HG02678 (cell line): ENCODE data around the gene SLCO4A1.

Experiments
- ATAC-seq: cut with Tn5 transposase; IDR thresholded peaks from one replicate; pipeline ENCODE4 v1.9.1; 2021; ENCODE audit warnings: mild to moderate bottlenecking, moderate library complexity; ENCODE audit not compliant: unreplicated experiment

SLCO4A1 gene

DNA sequence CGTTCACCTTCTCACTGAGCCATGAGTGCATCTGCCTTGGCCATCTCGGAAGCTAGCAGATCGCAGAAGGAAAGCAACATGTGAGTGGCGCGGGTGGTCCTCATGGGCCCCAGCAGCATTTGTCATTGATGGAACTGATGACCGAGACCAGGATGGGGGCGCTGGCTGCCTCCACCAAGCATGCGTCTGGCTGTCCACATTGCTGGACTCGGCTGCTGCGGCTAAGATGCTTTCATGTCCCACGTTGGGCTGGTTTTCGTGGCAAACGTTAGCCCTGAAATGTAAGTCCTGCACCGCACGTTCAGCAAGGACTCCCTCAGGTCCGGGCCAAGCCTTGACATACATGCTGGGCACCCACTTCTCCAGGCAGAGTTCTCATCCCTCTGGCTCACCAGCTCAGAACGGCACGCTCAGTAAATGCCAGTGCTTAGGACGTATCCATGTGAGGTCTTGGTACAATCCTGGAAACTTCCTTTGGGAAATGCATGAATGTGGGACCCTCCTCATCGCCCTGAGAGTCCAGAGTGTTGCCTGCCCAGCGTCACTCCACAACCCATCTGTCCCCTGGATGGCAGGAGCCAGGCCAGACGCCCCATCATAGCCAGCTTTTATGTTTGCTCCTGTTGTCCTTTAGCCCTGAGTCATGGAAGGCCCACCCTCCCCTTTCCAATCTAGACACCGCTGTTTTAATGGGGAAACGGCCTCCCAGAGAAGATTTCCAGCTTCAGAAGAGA, 8.4 kb downstream of the SLCO4A1 start:
- no peak for ATAC-seq

DNA sequence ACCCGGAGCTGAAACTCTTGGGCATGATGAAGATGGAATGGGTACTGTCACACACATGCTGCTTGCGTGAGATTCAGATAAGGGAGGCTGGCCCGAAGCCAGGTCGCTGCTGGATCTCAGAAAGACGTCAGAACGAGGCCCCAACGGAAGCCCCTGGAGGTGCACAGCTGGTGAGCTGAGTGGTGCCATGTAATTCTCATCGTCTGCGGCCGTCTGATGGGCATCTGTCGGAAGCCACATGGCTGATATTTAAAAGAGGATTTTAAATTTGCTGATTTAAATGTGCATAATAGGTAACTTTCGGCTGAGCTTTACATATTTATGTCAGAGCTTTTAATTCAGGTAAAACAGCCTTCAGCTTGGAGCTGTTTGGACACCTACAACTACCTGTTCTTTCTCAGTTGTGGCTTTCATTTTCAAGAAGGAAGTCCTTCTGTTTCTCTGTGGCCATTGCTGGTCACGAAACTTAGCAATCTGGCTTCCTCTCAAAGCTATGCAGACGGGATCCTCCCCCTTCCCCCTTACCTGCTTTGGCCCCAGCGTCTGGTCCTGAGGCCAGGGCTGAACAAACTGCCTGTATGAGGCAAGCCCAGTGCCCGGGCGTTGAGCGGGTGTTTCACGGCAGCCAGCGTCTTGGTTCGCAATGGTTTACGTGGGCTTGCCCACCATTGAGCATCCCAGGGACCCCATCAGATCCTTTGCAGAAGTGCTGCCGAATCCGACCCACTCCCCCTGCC, 9.2 kb downstream of the SLCO4A1 start:
- ATAC-seq, result peak; percentile 52

DNA sequence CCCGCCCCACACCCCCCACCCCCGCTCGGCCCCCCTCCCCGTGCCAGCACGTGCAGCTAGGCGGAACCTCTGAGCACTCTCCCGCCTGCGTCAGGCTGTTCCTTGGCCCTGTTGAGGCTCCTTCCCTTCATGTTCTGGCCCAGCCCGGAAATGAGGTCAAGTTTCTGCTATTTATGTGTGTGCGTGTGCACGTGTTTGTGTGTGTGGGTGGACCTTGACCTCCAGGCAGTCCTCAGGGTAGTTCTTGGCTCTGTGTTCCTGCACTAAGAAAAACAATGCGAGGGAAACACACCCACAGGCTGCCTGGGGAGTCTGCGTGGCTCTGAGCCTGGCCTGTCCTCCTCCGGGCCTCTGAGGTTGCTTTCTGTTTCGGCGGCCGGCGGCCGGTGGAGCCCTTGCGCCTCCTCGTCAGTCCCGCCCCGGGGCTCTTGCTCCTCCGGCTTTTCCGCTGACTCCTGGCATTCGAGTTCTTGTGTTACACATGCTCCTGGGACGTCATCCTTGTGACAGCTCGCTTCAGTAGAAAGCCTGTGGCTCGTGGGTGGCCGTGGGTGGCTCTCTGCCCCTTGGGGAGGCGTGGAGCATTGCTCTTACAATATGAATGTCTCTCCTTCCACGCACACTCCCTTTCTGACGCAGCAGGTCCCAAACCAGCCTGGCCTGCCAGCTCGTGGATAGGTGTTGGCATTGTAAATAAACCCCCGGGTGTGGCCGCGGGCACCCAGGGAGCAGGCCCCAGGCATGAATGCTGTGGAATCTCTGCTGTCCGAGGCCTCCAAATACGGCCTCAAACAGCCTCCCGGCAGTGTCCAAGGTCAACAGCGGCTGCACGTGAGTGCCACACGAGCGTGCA, 10.0 kb downstream of the SLCO4A1 start:
- peak; percentile 68 for ATAC-seq

DNA sequence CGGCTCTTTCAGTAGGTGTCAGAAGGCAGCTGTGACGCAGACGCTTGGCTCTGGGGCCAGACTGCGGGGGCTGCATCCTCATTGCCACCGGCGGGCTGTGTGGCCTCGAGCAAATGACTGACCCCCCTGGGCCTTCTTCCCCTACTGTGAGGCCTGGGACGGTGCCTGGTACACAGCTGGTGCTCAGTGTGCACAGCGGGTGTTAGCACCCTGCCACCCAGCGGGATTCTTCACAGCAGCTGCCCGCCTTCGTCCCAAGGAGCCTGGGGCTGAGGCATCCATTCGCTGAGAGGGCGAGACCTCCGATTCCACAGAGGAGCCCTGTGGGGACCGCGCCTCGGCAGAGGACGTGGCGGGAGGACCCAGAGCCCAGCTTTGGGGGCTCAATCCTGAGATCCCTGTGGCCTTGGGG, 10.6 kb downstream of the SLCO4A1 start:
- ATAC-seq, result no peak

DNA sequence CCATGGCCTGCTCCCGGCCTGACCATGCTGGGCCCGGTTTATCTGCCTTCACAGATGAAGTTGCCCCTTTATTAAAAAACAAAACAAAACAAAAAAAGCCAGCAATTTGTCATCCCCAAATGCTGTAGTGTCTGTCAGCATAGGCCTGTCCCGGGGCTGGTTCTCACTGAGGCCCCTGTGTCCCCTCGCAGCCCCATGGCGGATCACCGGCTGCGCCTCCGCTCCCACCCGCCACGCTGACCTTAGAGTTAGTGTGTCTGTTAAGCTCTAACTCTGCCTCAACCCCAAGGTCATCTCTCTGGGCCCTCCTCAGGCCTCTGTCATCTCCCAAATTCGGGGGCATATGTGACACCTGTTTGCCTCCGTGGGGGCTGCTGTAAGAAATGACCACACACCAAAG, 11.1 kb downstream of the SLCO4A1 start:
- no peak for ATAC-seq

DNA sequence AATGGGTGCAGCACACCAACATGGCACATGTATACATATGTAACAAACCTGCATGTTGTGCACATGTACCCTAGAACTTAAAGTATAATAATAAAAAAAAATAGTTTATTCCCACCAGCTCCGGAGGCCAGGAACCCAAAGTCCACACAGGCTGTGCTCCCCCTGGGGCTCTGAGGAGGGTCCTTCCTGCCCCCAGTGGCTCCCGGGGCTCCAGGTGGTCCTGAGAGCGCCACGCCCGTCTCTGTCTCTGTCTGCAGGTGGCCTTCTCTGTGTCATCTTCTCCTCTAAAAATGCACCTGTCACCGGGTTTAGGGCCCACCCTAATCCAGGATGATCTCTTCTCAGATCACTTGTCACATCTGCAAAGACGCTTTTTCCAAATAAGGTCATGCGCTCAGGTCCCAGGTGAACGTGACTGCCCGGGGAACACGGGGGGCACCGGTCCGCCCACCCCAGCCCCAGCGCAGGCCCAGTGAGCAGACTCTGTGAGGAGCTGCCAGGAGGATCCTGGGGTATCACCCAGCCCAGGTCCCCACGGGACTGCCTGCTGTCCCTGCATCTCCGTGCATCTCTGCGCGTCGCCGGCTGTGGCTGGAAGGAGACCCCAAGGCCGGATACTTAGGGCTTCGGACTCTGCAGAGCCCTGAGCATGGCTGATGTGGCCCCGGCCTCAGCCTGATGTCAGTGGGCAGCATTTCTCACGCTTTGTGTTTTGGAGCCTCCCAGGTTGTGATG, 11.8 kb downstream of the SLCO4A1 start:
- ATAC-seq, result no peak

DNA sequence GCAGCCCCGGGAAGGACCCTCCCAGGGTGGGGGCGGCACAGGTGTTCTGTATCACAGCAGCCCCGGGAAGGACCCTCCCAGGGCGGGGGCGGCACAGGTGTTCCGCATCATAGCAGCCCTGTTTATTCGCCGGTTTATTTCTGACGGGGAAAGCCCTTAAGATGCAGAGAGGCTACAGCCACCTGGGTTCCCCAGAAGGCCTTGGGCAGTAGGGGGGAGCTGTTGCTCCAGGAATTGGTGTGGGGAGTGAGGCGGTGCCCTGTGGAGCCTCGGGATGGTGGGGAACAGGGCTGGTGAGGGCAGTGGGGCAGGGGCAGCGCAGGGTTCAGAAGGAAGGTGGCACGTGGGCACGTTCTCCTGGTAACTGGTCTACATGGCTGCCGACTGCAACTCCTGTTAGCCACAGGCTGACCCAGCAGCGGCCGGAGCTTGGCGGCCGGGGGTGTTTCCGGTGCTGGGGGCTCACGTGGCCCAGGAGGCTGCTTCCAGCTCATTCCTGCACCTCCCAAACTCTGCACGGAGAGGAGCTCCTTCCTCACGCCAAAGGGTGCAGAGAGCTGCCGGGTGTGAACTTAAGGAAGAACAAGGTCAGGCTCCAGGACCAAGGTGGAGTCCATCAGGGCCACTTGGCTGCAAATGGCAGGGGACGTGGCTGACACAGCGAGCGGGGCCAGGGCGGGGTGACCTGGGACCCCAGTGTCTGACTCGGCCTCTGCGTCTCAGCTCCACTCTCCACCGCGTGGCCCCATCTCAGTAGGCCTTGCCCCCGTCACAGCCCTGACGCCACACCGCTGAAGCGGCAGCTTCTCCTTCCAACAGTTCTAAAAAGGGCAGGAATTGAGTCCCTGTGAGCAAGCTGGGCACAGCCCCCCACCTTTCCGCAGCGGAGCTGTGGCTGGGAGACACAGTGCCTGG, 13.2 kb downstream of the SLCO4A1 start:
- no peak for ATAC-seq

DNA sequence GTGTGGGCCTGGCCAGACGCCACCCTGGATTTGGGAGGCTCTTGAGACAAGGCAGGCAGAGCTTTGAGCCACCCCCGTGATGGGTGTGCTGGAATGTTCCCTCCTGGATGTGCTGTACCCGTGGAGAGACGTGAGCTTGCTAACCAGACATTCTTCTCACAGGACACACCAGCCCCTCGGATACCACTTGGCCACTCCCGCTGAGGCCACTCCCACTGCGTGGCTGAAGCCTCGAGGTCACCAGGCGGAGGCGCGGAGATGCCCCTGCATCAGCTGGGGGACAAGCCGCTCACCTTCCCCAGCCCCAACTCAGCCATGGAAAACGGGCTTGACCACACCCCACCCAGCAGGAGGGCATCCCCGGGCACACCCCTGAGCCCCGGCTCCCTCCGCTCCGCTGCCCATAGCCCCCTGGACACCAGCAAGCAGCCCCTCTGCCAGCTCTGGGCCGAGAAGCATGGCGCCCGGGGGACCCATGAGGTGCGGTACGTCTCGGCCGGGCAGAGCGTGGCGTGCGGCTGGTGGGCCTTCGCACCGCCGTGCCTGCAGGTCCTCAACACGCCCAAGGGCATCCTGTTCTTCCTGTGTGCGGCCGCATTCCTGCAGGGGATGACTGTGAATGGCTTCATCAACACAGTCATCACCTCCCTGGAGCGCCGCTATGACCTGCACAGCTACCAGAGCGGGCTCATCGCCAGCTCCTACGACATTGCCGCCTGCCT, 14.1 kb downstream of the SLCO4A1 start:
- no peak for ATAC-seq

DNA sequence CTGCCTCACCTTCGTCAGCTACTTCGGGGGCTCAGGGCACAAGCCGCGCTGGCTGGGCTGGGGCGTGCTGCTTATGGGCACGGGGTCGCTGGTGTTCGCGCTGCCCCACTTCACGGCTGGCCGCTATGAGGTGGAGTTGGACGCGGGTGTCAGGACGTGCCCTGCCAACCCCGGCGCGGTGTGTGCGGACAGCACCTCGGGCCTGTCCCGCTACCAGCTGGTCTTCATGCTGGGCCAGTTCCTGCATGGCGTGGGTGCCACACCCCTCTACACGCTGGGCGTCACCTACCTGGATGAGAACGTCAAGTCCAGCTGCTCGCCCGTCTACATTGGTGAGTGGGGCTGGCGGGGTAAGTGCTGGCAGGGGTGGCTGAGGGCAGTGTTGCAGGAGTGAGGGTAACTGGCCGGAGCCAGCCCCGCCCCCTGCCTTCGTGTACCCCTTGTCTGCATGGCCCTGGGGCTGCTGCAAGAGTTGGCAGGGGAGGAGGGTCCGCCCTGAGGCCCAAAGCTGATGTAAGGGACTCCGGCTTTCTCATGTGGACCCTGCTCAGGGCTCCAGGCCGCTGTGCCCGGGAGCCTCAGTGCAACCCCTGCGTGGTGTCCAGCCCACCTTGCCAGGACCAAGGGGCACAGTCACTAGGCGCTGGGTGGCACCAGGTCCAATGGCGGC, 14.8 kb downstream of the SLCO4A1 start:
- ATAC-seq, result no peak

DNA sequence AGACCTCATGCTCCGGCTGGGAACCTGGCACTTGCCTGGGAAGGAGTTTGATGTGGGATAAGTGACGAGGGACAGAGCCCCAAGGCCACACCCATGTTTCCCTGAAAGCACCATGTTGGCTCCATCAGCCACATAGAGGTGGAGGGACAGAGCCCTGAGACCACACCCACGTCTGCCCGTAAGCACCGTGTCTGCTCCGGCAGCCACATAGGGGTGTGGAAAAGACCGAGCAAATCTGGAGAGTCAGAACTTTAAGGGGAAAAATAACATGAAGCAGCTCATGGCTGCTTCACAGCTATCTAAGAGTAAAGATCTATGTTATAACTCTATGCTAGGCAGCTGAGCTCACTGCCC, 15.3 kb downstream of the SLCO4A1 start:
- ATAC-seq, result no peak

DNA sequence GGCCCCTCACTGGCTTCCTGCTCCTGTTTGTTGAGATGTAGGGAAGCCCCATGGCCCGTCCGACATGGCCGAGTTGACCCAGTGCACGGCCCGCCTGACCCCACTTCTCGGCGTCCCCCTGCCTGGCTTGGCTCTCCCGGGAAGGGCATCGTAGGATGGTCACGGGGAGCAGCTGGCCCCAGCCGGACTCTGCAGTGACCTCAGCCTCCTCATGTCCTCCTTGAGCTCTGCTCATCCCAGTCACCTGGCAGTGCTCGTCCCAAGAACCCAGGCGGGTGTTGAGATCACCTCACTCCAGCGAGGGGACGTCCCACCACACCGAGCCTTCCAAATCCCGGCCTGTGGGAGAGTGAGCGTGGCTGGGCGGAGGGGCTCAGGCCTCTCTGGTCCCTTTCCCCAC, 15.7 kb downstream of the SLCO4A1 start:
- ATAC-seq, result no peak

DNA sequence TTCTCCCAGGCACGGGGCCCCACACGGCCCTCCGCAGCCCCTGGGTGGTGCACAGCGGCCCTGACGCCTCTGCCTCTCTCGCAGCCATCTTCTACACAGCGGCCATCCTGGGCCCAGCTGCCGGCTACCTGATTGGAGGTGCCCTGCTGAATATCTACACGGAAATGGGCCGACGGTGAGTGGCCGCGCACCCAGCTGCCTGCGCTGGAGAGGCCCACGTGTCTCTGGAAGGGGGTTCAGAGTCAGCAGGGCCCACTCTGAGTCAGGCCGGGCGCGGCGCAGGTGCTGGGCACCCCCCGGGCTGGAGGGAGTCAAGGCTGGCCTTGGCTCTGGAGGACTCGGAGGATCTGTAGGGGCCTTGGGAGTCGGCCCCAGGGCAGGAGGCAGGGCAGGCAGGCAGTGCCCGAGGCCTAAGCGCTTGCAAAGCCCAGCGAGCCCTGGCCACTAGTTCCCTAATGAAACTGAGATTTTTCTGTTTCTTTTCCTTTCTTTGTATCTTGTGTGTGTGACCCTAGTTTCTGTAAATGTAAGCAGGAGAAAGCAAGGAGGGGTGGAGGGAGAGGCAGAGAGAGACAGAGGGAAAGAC, 16.4 kb downstream of the SLCO4A1 start:
- ATAC-seq, result no peak

DNA sequence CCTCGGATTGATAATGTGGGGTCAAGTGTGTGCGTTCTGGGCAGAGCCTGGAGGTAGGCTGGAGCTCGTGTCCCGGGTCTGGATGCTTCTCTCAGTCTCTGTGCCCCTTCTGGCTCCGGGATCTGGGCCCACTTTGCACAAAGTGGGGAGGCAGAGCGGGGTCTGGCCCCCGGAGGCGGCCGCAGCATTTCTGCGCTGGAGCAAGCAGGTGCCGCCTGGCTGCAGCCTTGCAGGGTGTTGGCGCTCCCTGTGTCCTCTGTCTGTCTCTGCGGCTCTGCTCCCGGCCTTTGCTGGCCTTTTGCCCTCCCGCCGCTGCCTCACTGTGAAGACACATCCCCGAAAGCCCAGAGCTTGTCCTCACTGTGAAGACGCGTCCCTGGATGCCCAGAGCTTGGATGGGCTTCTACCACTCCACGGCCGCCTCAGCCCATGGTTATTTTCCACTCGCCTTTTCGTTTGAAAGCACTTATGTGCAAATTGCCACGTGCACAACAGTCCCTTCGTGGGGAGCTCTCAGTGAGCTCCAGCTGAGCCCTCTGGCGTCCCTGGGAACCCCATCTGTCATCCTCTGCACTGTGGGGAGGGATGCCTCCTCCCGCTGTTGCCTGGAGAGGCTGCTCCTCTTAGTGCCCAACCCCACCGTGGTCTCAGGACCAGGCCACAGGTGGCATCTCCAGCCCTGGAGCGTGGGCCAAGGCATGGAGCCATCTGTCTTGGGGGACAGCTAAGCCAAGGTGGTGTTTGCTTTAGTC, 17.4 kb downstream of the SLCO4A1 start:
- no peak for ATAC-seq

DNA sequence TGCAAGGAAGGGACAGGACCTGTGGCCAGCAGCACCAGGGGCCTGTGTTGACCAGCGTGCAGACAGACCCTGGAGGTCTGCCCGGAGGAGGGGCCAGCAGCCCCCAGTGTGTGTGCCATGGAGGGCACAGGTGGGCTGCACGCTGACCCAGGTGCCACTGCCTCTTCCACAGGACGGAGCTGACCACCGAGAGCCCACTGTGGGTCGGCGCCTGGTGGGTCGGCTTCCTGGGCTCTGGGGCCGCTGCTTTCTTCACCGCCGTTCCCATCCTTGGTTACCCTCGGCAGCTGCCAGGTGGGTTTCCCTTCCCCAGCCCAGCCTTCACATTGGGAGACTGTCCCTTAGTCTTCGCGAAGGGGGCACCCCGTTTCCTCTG, 17.9 kb downstream of the SLCO4A1 start:
- no peak for ATAC-seq

DNA sequence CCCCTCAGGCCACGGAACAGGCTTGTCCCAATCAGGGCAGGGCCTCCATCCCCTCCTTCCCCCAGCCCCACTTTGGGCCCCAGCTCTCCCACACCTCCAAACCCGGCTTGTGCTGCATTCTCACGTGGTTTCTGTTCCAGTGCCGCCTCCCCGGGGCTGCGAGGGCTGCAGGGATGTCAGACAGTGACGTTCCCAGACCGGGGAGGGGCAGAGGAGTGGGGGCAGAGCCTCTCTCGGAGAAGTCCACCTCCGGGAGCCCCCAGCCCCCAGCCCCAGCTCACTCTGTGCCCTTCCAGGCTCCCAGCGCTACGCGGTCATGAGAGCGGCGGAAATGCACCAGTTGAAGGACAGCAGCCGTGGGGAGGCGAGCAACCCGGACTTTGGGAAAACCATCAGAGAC, 18.5 kb downstream of the SLCO4A1 start:
- ATAC-seq, result no peak

DNA sequence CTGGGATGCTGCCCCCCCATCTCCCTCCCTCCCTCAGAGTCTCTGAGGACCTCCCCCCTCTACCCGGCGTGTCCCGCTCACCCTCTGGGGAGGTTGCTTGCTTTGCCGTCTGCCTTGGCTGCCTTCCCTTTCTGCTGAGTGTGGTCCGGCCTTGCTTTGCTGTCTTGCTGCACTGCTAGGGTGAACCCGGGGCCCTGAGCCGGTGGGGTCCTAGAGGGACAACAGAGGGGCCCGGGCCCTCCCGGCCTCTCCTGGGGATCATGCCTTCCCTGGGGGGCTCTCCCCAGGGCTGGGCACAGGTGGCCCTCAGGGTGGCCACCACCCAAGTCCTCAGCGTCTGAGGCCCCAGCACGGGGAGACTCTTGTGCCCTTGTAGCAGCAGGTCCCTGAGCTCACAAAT, 19.3 kb downstream of the SLCO4A1 start:
- ATAC-seq, result no peak

DNA sequence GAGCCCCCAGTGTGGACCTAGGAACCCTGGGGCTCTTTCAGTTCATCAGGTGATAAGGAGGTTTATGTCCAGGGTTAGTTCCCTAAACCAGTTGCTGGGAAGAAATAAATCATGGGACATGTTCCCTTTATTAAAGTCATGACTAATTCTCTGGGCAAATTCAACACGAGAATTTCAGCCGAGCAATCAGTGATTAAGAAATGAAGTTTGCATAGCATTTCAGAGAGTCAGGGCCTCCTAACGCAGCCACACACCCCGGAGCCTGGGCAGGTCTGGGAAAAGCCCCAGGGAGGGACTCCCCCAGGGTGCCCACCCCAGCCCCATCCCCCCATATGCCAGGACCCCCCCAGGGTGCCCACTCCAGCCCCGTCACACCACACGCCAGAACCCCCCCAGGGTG, 20.1 kb downstream of the SLCO4A1 start:
- ATAC-seq, result no peak
